Fibroblast of lung (primary cell): ENCODE results near the gene SOX10.

Experiments
- CTCF ChIP-seq, 2 donors: IDR thresholded peaks in 1 of 2; conservative IDR thresholded peaks in 1 of 2; 1 replicate in 1 of 2; 2 replicates in 1 of 2; pipeline ENCODE4 v1.5.1; 2011 to 2012; ENCODE audit warnings: low read length in 2 of 2, control low read depth in 1 of 2, inconsistent platforms in 1 of 2, low read depth in 1 of 2, mild to moderate bottlenecking in 1 of 2
- EZH2 ChIP-seq: IDR thresholded peaks from 2 replicates; pipeline ENCODE4 v1.5.1; 2012; ENCODE audit warnings: low read length, control low read depth, mild to moderate bottlenecking; ENCODE audit errors: missing control alignments

GRCh38 chr22:37932821-37933578 is 51.4 kb downstream of the SOX10 start:
- TF ChIP-seq EZH2, result no peak
- TF ChIP-seq CTCF (conservative IDR thresholded peaks at IDR 0.05 in 1 of 2, IDR thresholded peaks at IDR 0.05 in 1 of 2; ENCODE audit: low read depth in 1 of 2, low read length in 2 of 2), result no peak
